Skeletal muscle tissue (tissue), 2 donors: ENCODE results near the gene ATF2. TPM values are rescaled to one million over a fixed set of nuclear protein-coding genes. Genes with fewer than 3 reads are reported as not detected.

Experiments used
- small RNA-seq: library from RNA; depleted of rRNA; stranded (forward); fragments of <200 nt; gene quantifications from one replicate; pipeline ENCODE3, GENCODE V24; 2014
- total RNA-seq: library from RNA; depleted of rRNA; stranded (reverse); fragments of >200 nt; gene quantifications from one replicate; pipeline ENCODE4 v1.2.3, GENCODE V29; 2014

ATF2 gene
- total RNA-seq, 1 donor from 2014 or later, result 35.0 TPM

Small RNAs within 50 kb of the gene (small RNA-seq; reads per million reads assigned to genes)
- gene MIR933, result not detected
- not detected for gene RF02271
- gene RNU6-1290P, result not detected
- not detected for gene RNU6-763P

Other genes with a start within 250 kb of the ATF2 start
- 7.8 TPM for gene CHN1, start 162.8 kb downstream of the ATF2 start, total RNA-seq
- 169 TPM for gene ATP5MC3, start 13.5 kb upstream of the ATF2 start, total RNA-seq